ENCODE data around the gene DLL3.

- TF ChIP-seq CTCF (IDR thresholded peaks at IDR 0.05) (no peak), POLR2A (IDR thresholded peaks at IDR 0.05) (no peak)
Observed at GRCh38 chr19:39508629-39509028, 9.9 kb downstream of the DLL3 start.

Measured in heart left ventricle (tissue), 13 donors.